ENCODE results near the gene CBFA2T2. TPM values are rescaled to one million over a fixed set of nuclear protein-coding genes. Genes with fewer than 3 reads are reported as not detected.
"Not testable (repeated sequence)": the region's sequence is repeated elsewhere in the genome, so short reads cannot be mapped to it uniquely, and the experiment has no call there.

The CBFA2T2 gene
- total and polyA plus RNA-seq, 2 donors (not counting 3 experiments of a cell fraction or from before 2014, with no cell fraction given), result 10.7 to 12.1 TPM

- Histone ChIP-seq H3K4me1 (ENCODE audit: control insufficient read depth, extremely low read depth, insufficient read depth, low read length) (no peaks in the 10 kb centered on the region), H3K9me3 (replicated peaks; ENCODE audit: control insufficient read depth, insufficient read depth, low read length) (no peaks in the 10 kb centered on the region), H3K4me3 (replicated peaks in 1 of 3; ENCODE audit: insufficient read depth in 1 of 3, low read depth in 1 of 3, low read length in 3 of 3) (no peak overlapping the region), H3K79me2 (ENCODE audit: control insufficient read depth, insufficient read depth, low read length) (no peaks in the 10 kb centered on the region), H3K4me2 (ENCODE audit: insufficient read depth, low read length) (no peak overlapping the region), H3K36me3 (ENCODE audit: control insufficient read depth in 2 of 2, extremely low read depth in 1 of 2, insufficient read depth in 2 of 2, low read length in 2 of 2) (no peaks in the 10 kb centered on the region), H3K27ac (ENCODE audit: insufficient read depth, low read depth, low read length) (no peak overlapping the region), H3K27me3 (ENCODE audit: control insufficient read depth in 2 of 2, insufficient read depth in 2 of 2, low read length in 2 of 2) (no peaks in the 10 kb centered on the region), H3K9me1 (replicated peaks; ENCODE audit: control insufficient read depth, extremely low read depth, insufficient read depth, low read length) (no peaks in the 10 kb centered on the region), H4K20me1 (replicated peaks; ENCODE audit: control insufficient read depth, extremely low read depth, insufficient read depth, low read length) (no peaks in the 10 kb centered on the region), H3K9ac (replicated peaks; ENCODE audit: extremely low read depth, insufficient read depth, low read length) (no peak overlapping the region), H2AFZ (ENCODE audit: low read depth, low read length) (no peak overlapping the region)
- DNase-seq (ENCODE audit: low read depth, low spot score), result no peak
- BruUV-seq (replicated peaks), result no TSS peak
- intact Hi-C loops (cut with micrococcal nuclease) (no loop called here), dilution Hi-C loops (cut with MboI; ENCODE audit: extremely low pct_ligation_motif_present, low sequenced_read_pairs) (no loop called here)
- no peak for TF ChIP-seq JUN (IDR thresholded peaks at IDR 0.05; ENCODE audit: borderline replicate concordance, insufficient read depth, insufficient read length, low read depth)
- no peak for TF ChIP-seq CTCF (IDR thresholded peaks at IDR 0.05; ENCODE audit: extremely low read depth in 1 of 2, insufficient read depth in 1 of 2, low read depth in 1 of 2, low read length in 2 of 2)
- TF ChIP-seq MYC (IDR thresholded peaks at IDR 0.05; ENCODE audit: low read depth, low read length), result no peak
- TF ChIP-seq POLR2A (IDR thresholded peaks at IDR 0.05; ENCODE audit: low read depth, low read length), result no peak
- TF ChIP-seq GATA2 (IDR thresholded peaks at IDR 0.05; ENCODE audit: insufficient read depth, insufficient read length, low read depth, low read length), result no peak
- TF ChIP-seq POLR2AphosphoS5 (IDR thresholded peaks at IDR 0.05; ENCODE audit: insufficient read depth, low read depth, low read length), result no peak
- TF ChIP-seq, protein P1, sequence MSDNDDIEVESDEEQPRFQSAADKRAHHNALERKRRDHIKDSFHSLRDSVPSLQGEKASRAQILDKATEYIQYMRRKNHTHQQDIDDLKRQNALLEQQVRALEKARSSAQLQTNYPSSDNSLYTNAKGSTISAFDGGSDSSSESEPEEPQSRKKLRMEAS (IDR thresholded peaks at IDR 0.05; ENCODE audit: insufficient read depth, insufficient read length), result no peak
- TF ChIP-seq FOS (IDR thresholded peaks at IDR 0.05; ENCODE audit: borderline replicate concordance, insufficient read depth, low read length), result no peak
- TF ChIP-seq EZH2 (IDR thresholded peaks at IDR 0.05; ENCODE audit: borderline replicate concordance, low read depth, low read length, severe bottlenecking), result no peak
- CTCF ChIA-PET, result interaction anchor here (1.1 to 1.3 kb wide), 2 partner anchors 27 to 28 kb away, joined by 3 to 4 read pairs; no protein-coding TSS in a partner anchor
- no peak for FAIRE-seq
- POLR2A ChIA-PET, result no interaction called here
Measured at GRCh38 chr20:33589059-33589458, 99.2 kb downstream of the CBFA2T2 start.

DNA sequence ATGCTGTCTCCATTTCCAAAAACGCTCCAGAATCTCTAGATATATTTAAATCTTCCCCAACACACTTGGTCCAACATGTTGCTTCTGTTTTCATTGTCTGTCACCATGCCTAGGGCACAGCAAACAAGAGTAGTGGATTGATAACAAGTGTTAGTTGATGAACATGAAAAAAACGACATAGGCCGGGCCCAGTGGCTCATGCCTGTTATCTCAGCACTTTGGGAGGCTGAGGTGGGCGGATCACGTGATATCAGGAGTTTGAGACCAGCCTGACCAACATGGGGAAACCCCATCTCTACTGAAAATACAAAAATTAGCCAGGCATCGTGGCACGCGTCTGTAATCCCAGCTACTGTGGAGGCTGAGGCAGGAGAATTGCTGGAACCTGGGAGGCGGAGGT lies 102.0 kb downstream of the CBFA2T2 start:
- BruUV-seq (replicated peaks); H3K36me3 ChIP-seq (ENCODE audit: control insufficient read depth in 2 of 2, extremely low read depth in 1 of 2, insufficient read depth in 2 of 2, low read length in 2 of 2); H3K9ac ChIP-seq (replicated peaks; ENCODE audit: extremely low read depth, insufficient read depth, low read length); H3K4me2 ChIP-seq (ENCODE audit: insufficient read depth, low read length); intact Hi-C loops (cut with micrococcal nuclease); H2AFZ ChIP-seq (ENCODE audit: low read depth, low read length); dilution Hi-C loops (cut with MboI; ENCODE audit: extremely low pct_ligation_motif_present, low sequenced_read_pairs); FAIRE-seq; H3K4me3 ChIP-seq (replicated peaks in 1 of 3; ENCODE audit: insufficient read depth in 1 of 3, low read depth in 1 of 3, low read length in 3 of 3); POLR2A ChIA-PET; H3K79me2 ChIP-seq (ENCODE audit: control insufficient read depth, insufficient read depth, low read length); CTCF ChIA-PET; H3K27ac ChIP-seq (ENCODE audit: insufficient read depth, low read depth, low read length); H4K20me1 ChIP-seq (replicated peaks; ENCODE audit: control insufficient read depth, extremely low read depth, insufficient read depth, low read length); H3K4me1 ChIP-seq (ENCODE audit: control insufficient read depth, extremely low read depth, insufficient read depth, low read length); DNase-seq (ENCODE audit: low read depth, low spot score); H3K9me3 ChIP-seq (replicated peaks; ENCODE audit: control insufficient read depth, insufficient read depth, low read length); H3K9me1 ChIP-seq (replicated peaks; ENCODE audit: control insufficient read depth, extremely low read depth, insufficient read depth, low read length); H3K27me3 ChIP-seq (ENCODE audit: control insufficient read depth in 2 of 2, insufficient read depth in 2 of 2, low read length in 2 of 2): not testable (repeated sequence)
